ENCODE measurements around the gene CASZ1. TPM values are rescaled to one million over a fixed set of nuclear protein-coding genes. Genes with fewer than 3 reads are reported as not detected.
A peak's percentile ranks its signal among the peaks of the same experiment; 100 is the strongest.

The CASZ1 gene
- total RNA-seq, 4 donors from 2014 or later = 39.1 to 215 (median 115) TPM

DNA sequence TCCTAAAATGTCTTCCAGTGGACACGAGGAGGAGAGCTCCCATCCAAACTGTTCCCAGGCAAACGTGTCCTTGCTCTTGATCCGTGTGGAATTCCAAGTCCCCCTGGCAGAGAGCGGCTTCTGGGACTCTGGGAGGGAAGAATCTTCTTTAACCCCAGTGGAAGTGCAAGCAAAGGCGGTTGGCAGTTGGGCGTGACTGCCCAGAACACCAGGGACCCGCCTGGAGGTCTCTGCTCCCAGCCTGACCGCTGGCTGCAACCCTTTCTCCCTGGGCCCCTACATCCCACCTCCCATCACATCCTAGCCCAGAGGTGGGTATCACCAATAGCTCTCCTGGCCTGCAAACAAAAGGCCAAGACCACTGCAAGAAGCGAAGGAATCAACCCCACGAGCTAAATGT is 17.8 kb downstream of the CASZ1 start:
- peak overlapping the region in 1 of 4 donors; percentile 18 for H3K4me3 ChIP-seq
- TF ChIP-seq, protein P1, sequence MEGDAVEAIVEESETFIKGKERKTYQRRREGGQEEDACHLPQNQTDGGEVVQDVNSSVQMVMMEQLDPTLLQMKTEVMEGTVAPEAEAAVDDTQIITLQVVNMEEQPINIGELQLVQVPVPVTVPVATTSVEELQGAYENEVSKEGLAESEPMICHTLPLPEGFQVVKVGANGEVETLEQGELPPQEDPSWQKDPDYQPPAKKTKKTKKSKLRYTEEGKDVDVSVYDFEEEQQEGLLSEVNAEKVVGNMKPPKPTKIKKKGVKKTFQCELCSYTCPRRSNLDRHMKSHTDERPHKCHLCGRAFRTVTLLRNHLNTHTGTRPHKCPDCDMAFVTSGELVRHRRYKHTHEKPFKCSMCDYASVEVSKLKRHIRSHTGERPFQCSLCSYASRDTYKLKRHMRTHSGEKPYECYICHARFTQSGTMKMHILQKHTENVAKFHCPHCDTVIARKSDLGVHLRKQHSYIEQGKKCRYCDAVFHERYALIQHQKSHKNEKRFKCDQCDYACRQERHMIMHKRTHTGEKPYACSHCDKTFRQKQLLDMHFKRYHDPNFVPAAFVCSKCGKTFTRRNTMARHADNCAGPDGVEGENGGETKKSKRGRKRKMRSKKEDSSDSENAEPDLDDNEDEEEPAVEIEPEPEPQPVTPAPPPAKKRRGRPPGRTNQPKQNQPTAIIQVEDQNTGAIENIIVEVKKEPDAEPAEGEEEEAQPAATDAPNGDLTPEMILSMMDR (IDR thresholded peaks at IDR 0.05) = no peak
- TF ChIP-seq EP300 (IDR thresholded peaks at IDR 0.05; ENCODE audit: low read depth) (no peak), POLR2AphosphoS5 (IDR thresholded peaks at IDR 0.05) (no peak), POLR2A (IDR thresholded peaks at IDR 0.05) (no peak)
- H3K27ac ChIP-seq = peak overlapping the region; percentile 85 to 91 (median 88)
- no peaks in the 10 kb centered on the region for H3K27me3 ChIP-seq
- peak; percentile 48 for DNase-seq
- WGBS, 2 donors (ENCODE audit: low coverage in 1 of 2) = 55% methylated on average over 10 of the region's 10 CpGs; no CpG with 5 or more reads in 1 of the 2 donors
- peaks cover 21 to 70% (median 46%) of the 10 kb centered on the region in 4 donors for H3K4me1 ChIP-seq
- no peaks in the 10 kb centered on the region for H3K9me3 ChIP-seq
- no peaks in the 10 kb centered on the region for H3K36me3 ChIP-seq
- in situ Hi-C loops (cut with MboI; ENCODE audit: low pct_ligation_motif_present in 1 of 4, low pct_unique_long_range_greater_than_20kb in 1 of 4, low sequenced_read_pairs in 3 of 4) = no loop called here
- intact Hi-C loops (cut with DNase I; ENCODE audit: low total_unique reads) = no loop called here

DNA sequence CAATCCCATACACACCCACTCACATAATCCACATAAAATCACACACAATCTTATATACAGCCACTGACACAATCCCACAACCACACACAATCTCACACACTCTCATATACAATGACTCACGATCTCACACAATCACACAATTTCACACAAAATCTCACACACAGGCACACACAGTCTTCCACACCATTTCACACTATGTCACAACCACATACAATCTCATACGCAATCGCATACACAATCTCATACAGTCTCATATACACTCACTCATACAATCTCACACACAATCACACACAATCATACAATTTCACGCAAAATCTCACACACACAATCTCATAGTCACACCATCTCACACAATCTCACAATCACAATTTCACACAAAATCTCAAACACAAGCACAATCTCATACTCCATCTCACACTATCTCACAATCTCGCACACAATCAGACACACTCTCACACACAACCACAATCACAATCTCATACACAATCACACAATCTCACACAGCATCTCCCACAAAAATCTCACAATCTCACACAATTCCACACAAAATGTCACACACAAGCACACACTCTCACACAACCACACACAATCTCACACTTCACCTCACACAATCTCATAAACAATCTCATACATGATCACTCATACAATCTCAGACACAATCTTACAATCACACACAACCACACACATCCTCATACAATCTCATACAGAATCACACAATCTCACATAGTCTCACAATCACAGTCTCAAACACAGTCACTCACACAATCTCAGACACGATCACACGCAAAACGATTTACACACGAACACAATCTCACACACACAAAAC is 18.5 kb downstream of the CASZ1 start:
- in situ Hi-C loops (cut with MboI; ENCODE audit: low pct_ligation_motif_present in 1 of 4, low pct_unique_long_range_greater_than_20kb in 1 of 4, low sequenced_read_pairs in 3 of 4) (no loop called here), intact Hi-C loops (cut with DNase I; ENCODE audit: low total_unique reads) (no loop called here)
- TF ChIP-seq POLR2AphosphoS5 (IDR thresholded peaks at IDR 0.05) (no peak), POLR2A (IDR thresholded peaks at IDR 0.05) (no peak), EP300 (IDR thresholded peaks at IDR 0.05; ENCODE audit: low read depth) (no peak)
- TF ChIP-seq, protein P1 (IDR thresholded peaks at IDR 0.05) = no peak
- Histone ChIP-seq H3K27ac (peak overlapping the region; percentile 85 to 91 (median 88)), H3K9me3 (no peaks in the 10 kb centered on the region), H3K4me1 (peaks cover 28 to 71% (median 53%) of the 10 kb centered on the region in 4 donors), H3K36me3 (no peaks in the 10 kb centered on the region), H3K27me3 (no peaks in the 10 kb centered on the region), H3K4me3 (no peak overlapping the region)
- WGBS, 2 donors (ENCODE audit: low coverage in 1 of 2) = 77 to 81% methylated on average over 9 of the region's 9 CpGs
- no peak for DNase-seq

DNA sequence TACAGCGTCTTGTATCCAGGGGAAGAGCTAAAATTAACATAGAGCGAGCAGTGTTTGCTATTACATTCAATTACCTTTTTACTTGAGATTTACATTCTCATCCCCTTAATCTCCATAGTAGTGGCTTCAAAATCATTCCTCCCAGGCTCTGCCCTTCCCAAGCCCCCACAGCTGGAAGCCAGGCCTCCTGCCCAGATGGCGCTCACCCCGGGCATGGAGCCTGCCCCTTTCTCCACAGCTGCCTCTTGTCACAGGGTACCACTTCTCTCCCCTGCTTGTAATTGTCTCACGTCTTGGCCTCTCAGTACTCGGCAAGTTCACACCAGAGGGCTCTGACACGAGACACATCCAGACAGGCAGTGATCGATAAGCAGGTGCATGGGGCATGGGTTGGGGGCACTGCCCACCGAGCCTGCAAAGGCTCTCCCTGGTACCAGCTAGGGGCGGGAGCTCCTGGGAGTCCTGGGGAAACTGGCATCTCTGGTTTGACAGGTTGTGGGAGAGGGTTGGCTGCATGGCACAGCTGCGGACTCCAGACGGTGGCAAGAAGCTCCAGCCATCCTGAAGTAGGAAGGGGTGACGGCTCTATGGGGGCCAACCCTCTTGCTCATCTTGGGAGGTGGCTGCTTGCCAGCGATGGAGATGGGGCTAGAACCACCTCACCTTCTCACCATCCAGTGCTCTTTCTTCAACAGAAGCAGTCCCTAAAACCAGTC is 20.1 kb downstream of the CASZ1 start:
- H3K9me3 ChIP-seq = no peaks in the 10 kb centered on the region
- WGBS, 2 donors (ENCODE audit: low coverage in 1 of 2) = 0 to 68% methylated on average over 1 to 14 of the region's 14 CpGs
- no peak for TF ChIP-seq POLR2AphosphoS5 (IDR thresholded peaks at IDR 0.05)
- TF ChIP-seq, protein P1 (IDR thresholded peaks at IDR 0.05) = no peak
- TF ChIP-seq POLR2A (IDR thresholded peaks at IDR 0.05) = no peak
- no peak for TF ChIP-seq EP300 (IDR thresholded peaks at IDR 0.05; ENCODE audit: low read depth)
- peak overlapping the region; percentile 2 to 22 (median 7) for H3K27ac ChIP-seq
- intact Hi-C loops (cut with DNase I; ENCODE audit: low total_unique reads) = no loop called here
- H3K4me3 ChIP-seq = no peak overlapping the region
- DNase-seq = peak; percentile 63
- peaks cover 35 to 68% (median 51%) of the 10 kb centered on the region in 4 donors for H3K4me1 ChIP-seq
- no peaks in the 10 kb centered on the region for H3K36me3 ChIP-seq
- in situ Hi-C loops (cut with MboI; ENCODE audit: low pct_ligation_motif_present in 1 of 4, low pct_unique_long_range_greater_than_20kb in 1 of 4, low sequenced_read_pairs in 3 of 4) = no loop called here
- no peaks in the 10 kb centered on the region for H3K27me3 ChIP-seq

DNA sequence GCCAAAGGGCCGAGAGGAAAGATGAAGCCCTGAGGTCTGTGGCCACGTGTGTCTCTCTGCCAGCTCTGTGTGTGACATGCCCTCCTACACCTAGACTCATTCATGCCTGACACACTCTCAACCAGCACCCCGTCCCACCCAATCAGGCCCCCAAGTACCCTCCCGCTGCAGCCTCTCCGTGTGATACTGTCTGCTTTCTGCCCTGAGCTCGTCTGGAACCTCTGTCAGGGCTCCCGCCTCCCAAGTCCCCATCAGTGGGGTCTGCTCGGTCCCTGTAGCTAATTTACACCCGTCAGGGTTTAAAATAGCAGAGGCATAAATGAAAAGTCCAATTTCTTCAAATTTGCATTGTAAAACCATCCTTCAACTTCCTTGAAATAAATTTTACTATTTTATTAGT is 20.7 kb downstream of the CASZ1 start:
- no peak for DNase-seq
- no peaks in the 10 kb centered on the region for H3K36me3 ChIP-seq
- TF ChIP-seq, protein P1 (IDR thresholded peaks at IDR 0.05) = no peak
- no peak for TF ChIP-seq POLR2AphosphoS5 (IDR thresholded peaks at IDR 0.05)
- TF ChIP-seq POLR2A (IDR thresholded peaks at IDR 0.05) = no peak
- no peak for TF ChIP-seq EP300 (IDR thresholded peaks at IDR 0.05; ENCODE audit: low read depth)
- in situ Hi-C loops (cut with MboI; ENCODE audit: low pct_ligation_motif_present in 1 of 4, low pct_unique_long_range_greater_than_20kb in 1 of 4, low sequenced_read_pairs in 3 of 4) = no loop called here
- H3K27ac ChIP-seq = peak overlapping the region in 1 of 4 donors; percentile 22
- H3K4me3 ChIP-seq = no peak overlapping the region
- intact Hi-C loops (cut with DNase I; ENCODE audit: low total_unique reads) = no loop called here
- no peaks in the 10 kb centered on the region for H3K9me3 ChIP-seq
- 70 to 80% methylated on average over 2 to 9 of the region's 9 CpGs for WGBS, 2 donors (ENCODE audit: low coverage in 1 of 2)
- H3K4me1 ChIP-seq = peaks cover 35 to 62% (median 45%) of the 10 kb centered on the region in 4 donors
- no peaks in the 10 kb centered on the region for H3K27me3 ChIP-seq
